Measurements from ENCODE around the gene HS6ST3. TPM values are rescaled to one million over a fixed set of nuclear protein-coding genes. Genes with fewer than 3 reads are reported as not detected.

HS6ST3 gene
- total and polyA plus RNA-seq, 9 of the 15 experiments (the other 6 are each of a cell fraction or from before 2014, with no cell fraction given): not detected

GRCh38 chr13:96346921-96347320 lies 257.0 kb downstream of the HS6ST3 start:
- H3K79me2 ChIP-seq (ENCODE audit: control insufficient read depth, insufficient read depth, low read length): no peaks in the 10 kb centered on the region
- CTCF ChIA-PET (ENCODE audit: low intra/inter-chr PET ratio): no interaction called here
- intact Hi-C loops (cut with micrococcal nuclease) (no loop called here), in situ Hi-C loops (cut with MboI) (no loop called here)
- no peaks in the 10 kb centered on the region for H3K9me3 ChIP-seq (replicated peaks; ENCODE audit: control insufficient read depth, insufficient read depth, low read depth, low read length)
- no peak for DNase-seq (ENCODE audit: extremely low read depth in 1 of 4, low spot score in 3 of 4)
- POLR2A ChIA-PET: no interaction called here
- no peaks in the 10 kb centered on the region for H4K20me1 ChIP-seq (replicated peaks; ENCODE audit: control insufficient read depth, insufficient read depth, low read length)
- H3K4me2 ChIP-seq (ENCODE audit: insufficient read depth, low read length): no peak overlapping the region
- H3K4me3 ChIP-seq: no peak overlapping the region
- no peaks in the 10 kb centered on the region for H3K36me3 ChIP-seq (ENCODE audit: control insufficient read depth, insufficient read depth, low read length)
- no peak overlapping the region for H3K9ac ChIP-seq (ENCODE audit: insufficient read depth in 1 of 2, low read depth in 2 of 2, low read length in 2 of 2)
- no TSS peak for BruUV-seq (replicated peaks)
- no peak overlapping the region for H2AFZ ChIP-seq (ENCODE audit: low read depth, low read length)
- WGBS (ENCODE audit: insufficient coverage, low coverage, missing lambda C conversion rate): 0% methylated on average over 1 of the region's 4 CpGs
- no peaks in the 10 kb centered on the region for H3K9me1 ChIP-seq (ENCODE audit: control insufficient read depth, insufficient read depth, low read length)
- FAIRE-seq: no peak
- H3K27ac ChIP-seq (ENCODE audit: extremely low read depth, low read depth, low read length): no peak overlapping the region
- ATAC-seq: no peak
- no peak for TF ChIP-seq TAF15 (IDR thresholded peaks at IDR 0.05; ENCODE audit: low read depth, low read length)
- no peak for TF ChIP-seq JUN (IDR thresholded peaks at IDR 0.05; ENCODE audit: borderline replicate concordance, low read depth, low read length)
- TF ChIP-seq JUN (CRISPR knock-in tag; IDR thresholded peaks at IDR 0.05; ENCODE audit: borderline replicate concordance): no peak
- TF ChIP-seq FOXP4 (CRISPR knock-in tag; IDR thresholded peaks at IDR 0.05; ENCODE audit: borderline replicate concordance): no peak
- TF ChIP-seq ETS1 (conservative IDR thresholded peaks at IDR 0.05; ENCODE audit: control insufficient read depth, low read depth, low read length): no peak
- TF ChIP-seq GABPB1 (CRISPR knock-in tag; IDR thresholded peaks at IDR 0.05): no peak
- TF ChIP-seq ZSCAN32 (CRISPR knock-in tag; IDR thresholded peaks at IDR 0.05): no peak
- no peak for TF ChIP-seq L3MBTL2 (IDR thresholded peaks at IDR 0.05)
- TF ChIP-seq ZNF511 (CRISPR knock-in tag; IDR thresholded peaks at IDR 0.05): no peak
- no peak for TF ChIP-seq PBX2 (CRISPR knock-in tag; IDR thresholded peaks at IDR 0.05; ENCODE audit: low read depth)
- TF ChIP-seq PBX2 (tag; conservative IDR thresholded peaks at IDR 0.05; ENCODE audit: low read depth): no peak
- H3K27me3 ChIP-seq (ENCODE audit: control insufficient read depth in 2 of 2, insufficient read depth in 2 of 2, low read length in 2 of 2): no peaks in the 10 kb centered on the region
- H3K4me1 ChIP-seq (replicated peaks in 1 of 2; ENCODE audit: control insufficient read depth in 2 of 2, insufficient read depth in 2 of 2, low read length in 2 of 2): no peaks in the 10 kb centered on the region
